ENCODE measurements around the gene SMIM20. TPM values are rescaled to one million over a fixed set of nuclear protein-coding genes. Genes with fewer than 3 reads are reported as not detected.

The SMIM20 gene
- total and polyA plus RNA-seq, 9 donors = 25.4 to 46.9 (median 28.7) TPM

GRCh38 chr4:25977397-25978170 is 63.6 kb downstream of the SMIM20 start:
- Histone ChIP-seq H3K27me3 (no peaks in the 10 kb centered on the region), H3K27ac (no peak overlapping the region), H3K9me3 (no peaks in the 10 kb centered on the region), H3K4me1 (ENCODE audit: insufficient read depth) (no peaks in the 10 kb centered on the region), H3K36me3 (no peaks in the 10 kb centered on the region), H3K4me3 (no peak overlapping the region)
- DNase-seq = no peak
- TF ChIP-seq CTCF (IDR thresholded peaks at IDR 0.05) = no peak
- TF ChIP-seq EP300 (IDR thresholded peaks at IDR 0.05) = no peak
- no peak for TF ChIP-seq POLR2A (IDR thresholded peaks at IDR 0.05)
- intact Hi-C loops (cut with DNase I) = no loop called here
- WGBS, 3 donors = 80 to 82% (median 82%) methylated on average over 12 of the region's 12 CpGs

- H3K9me3 ChIP-seq = no peaks in the 10 kb centered on the region
- no peaks in the 10 kb centered on the region for H3K4me1 ChIP-seq (ENCODE audit: insufficient read depth)
- no peak overlapping the region for H3K4me3 ChIP-seq
- DNase-seq = no peak
- H3K36me3 ChIP-seq = no peaks in the 10 kb centered on the region
- TF ChIP-seq POLR2A (IDR thresholded peaks at IDR 0.05) (no peak), EP300 (IDR thresholded peaks at IDR 0.05) (no peak), CTCF (IDR thresholded peaks at IDR 0.05) (no peak)
- no peaks in the 10 kb centered on the region for H3K27me3 ChIP-seq
- intact Hi-C loops (cut with DNase I) = no loop called here
- H3K27ac ChIP-seq = no peak overlapping the region
- WGBS, 3 donors = 69 to 72% (median 69%) methylated on average over 8 of the region's 8 CpGs
These were observed 64.3 kb downstream of the SMIM20 start for GRCh38 chr4:25978327-25978726.

Other genes with a start within 250 kb of the SMIM20 start
- 10 to 100 TPM in 3 of 7 donors, 1 to 10 TPM in 4; 5.0 to 27.7 (median 8.3) TPM for gene SEL1L3, start 51.2 kb upstream of the SMIM20 start, total RNA-seq
- gene SEL1L3, start 51.2 kb upstream of the SMIM20 start, polyA plus RNA-seq = 10 to 100 TPM in 1 of 2 donors, 1 to 10 TPM in 1; 4.4 to 19.2 TPM

Data from ovary (tissue), 9 donors.